Activated T-helper 2 cell treated with anti-CD3 and anti-CD28 coated beads, Interferon-gamma antibody, Interleukin-2, Interleukin-4, amounts not matched to agents 10 μg/mL and 5 μg/mL and 100 μg/mL, durations not matched to agents 14 hours and 24 hours and 36 hours (primary cell): ENCODE data around the gene TRIO. TPM values are rescaled to one million over a fixed set of nuclear protein-coding genes. Genes with fewer than 3 reads are reported as not detected.

Source experiments
- DNase-seq: peaks from one replicate; pipeline ENCODE4 v3.0.0; 2021; ENCODE audit warnings: low spot score
- H3K27ac Mint-ChIP-seq: one replicate; pipeline ENCODE4 v1.8.0; 2021; ENCODE audit warnings: mixed read lengths
- H3K27me3 Mint-ChIP-seq: one replicate; pipeline ENCODE4 v1.8.0; 2021; ENCODE audit warnings: low read depth, mixed read lengths
- H3K36me3 Mint-ChIP-seq: one replicate; pipeline ENCODE4 v1.8.0; 2021; ENCODE audit warnings: low read depth, mixed read lengths
- H3K4me1 Mint-ChIP-seq: one replicate; pipeline ENCODE4 v1.8.0; 2021; ENCODE audit warnings: low read depth, mixed read lengths
- H3K4me3 Mint-ChIP-seq: one replicate; pipeline ENCODE4 v1.8.0; 2021; ENCODE audit warnings: low read depth, mild to moderate bottlenecking, moderate library complexity, mixed read lengths
- H3K9me3 Mint-ChIP-seq: one replicate; pipeline ENCODE4 v1.8.0; 2021; ENCODE audit warnings: mixed read lengths
- intact Hi-C: fragments of 100-400 bp; cut with micrococcal nuclease; formaldehyde crosslinking; loops from one replicate; pipeline ENCODE4 v1.15.1; 2023
- total RNA-seq: library from RNA; stranded (reverse); gene quantifications from 2 replicates; pipeline ENCODE4 v1.2.3, GENCODE V29; 2022

TRIO gene
- total RNA-seq, 1 donor from 2014 or later = 28.7 TPM

DNA sequence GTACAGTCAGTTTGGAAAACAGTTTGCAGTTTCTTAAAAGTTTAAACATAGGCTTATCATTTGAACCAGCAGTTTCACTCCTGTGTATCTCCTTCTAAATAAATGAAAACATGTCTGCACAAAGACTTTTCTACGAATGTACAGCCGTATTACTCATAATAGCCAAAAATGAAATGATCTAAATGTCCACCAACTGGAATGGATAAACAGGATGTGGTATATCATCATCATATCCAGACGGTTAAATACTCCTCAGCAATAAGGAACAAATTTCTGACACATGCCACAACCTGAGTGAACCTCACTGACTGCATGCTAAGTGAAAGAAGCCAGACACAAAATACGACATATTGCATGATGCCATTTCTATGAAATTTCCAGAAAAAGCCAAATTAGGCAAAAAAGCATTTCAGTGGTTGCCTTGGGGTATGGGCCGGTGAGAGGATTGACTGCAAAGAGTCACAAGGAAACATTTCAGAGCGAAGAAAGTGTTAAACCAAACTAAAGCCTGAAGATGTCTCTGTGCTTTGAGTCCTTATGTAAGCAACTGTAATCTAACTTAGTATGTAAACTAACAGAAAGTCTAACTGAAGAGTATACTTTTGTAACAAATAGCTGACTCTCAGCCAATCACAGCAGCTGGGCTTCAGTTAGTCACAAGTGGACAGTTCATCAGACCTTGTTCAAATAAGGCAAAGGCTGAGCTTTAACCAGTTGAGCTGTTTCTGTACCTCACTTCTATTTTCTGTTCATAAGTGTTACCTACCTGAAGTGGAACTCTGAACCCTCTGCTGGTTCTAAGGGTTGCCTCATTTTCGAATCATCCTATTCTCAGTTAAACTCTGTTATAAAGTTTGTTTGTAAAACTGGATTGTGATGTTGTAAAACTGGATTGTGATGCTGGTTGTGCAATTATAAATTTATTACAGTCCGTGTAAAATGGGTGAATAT is 65.2 kb downstream of the TRIO start:
- DNase-seq = no peak
- Mint-ChIP-seq H3K36me3 (no peaks in the 10 kb centered on the region), H3K27me3 (peaks cover 2% of the 10 kb centered on the region), H3K9me3 (no peaks in the 10 kb centered on the region), H3K4me3 (no peak overlapping the region), H3K4me1 (peaks cover 17% of the 10 kb centered on the region), H3K27ac (no peak overlapping the region)
- intact Hi-C loops = no loop called here

GRCh38 chr5:14209222-14209822 is 66.2 kb downstream of the TRIO start:
- intact Hi-C loops = no loop called here

GRCh38 chr5:14209836-14210235 is 66.7 kb downstream of the TRIO start:
- peaks cover 16% of the 10 kb centered on the region for H3K4me1 Mint-ChIP-seq
- H3K4me3 Mint-ChIP-seq = no peak overlapping the region
- intact Hi-C loops = no loop called here
- no peaks in the 10 kb centered on the region for H3K36me3 Mint-ChIP-seq
- peaks cover 8% of the 10 kb centered on the region for H3K27me3 Mint-ChIP-seq
- no peak overlapping the region for H3K27ac Mint-ChIP-seq
- no peak for DNase-seq
- H3K9me3 Mint-ChIP-seq = no peaks in the 10 kb centered on the region

More at GRCh38 chr5:14209222-14209822, 66.2 kb downstream of the TRIO start:
- DNase-seq = no peak
- H3K9me3 Mint-ChIP-seq = no peaks in the 10 kb centered on the region
- peaks cover 17% of the 10 kb centered on the region for H3K4me1 Mint-ChIP-seq
- no peaks in the 10 kb centered on the region for H3K36me3 Mint-ChIP-seq
- no peak overlapping the region for H3K27ac Mint-ChIP-seq
- no peak overlapping the region for H3K4me3 Mint-ChIP-seq
- H3K27me3 Mint-ChIP-seq = peaks cover 3% of the 10 kb centered on the region

GRCh38 chr5:14210729-14211128 is 67.6 kb downstream of the TRIO start:
- peaks cover 12% of the 10 kb centered on the region for H3K4me1 Mint-ChIP-seq
- DNase-seq = no peak
- no peaks in the 10 kb centered on the region for H3K36me3 Mint-ChIP-seq
- intact Hi-C loops = no loop called here
- H3K27ac Mint-ChIP-seq = no peak overlapping the region
- H3K9me3 Mint-ChIP-seq = no peaks in the 10 kb centered on the region
- H3K4me3 Mint-ChIP-seq = no peak overlapping the region
- H3K27me3 Mint-ChIP-seq = peaks cover 10% of the 10 kb centered on the region

DNA sequence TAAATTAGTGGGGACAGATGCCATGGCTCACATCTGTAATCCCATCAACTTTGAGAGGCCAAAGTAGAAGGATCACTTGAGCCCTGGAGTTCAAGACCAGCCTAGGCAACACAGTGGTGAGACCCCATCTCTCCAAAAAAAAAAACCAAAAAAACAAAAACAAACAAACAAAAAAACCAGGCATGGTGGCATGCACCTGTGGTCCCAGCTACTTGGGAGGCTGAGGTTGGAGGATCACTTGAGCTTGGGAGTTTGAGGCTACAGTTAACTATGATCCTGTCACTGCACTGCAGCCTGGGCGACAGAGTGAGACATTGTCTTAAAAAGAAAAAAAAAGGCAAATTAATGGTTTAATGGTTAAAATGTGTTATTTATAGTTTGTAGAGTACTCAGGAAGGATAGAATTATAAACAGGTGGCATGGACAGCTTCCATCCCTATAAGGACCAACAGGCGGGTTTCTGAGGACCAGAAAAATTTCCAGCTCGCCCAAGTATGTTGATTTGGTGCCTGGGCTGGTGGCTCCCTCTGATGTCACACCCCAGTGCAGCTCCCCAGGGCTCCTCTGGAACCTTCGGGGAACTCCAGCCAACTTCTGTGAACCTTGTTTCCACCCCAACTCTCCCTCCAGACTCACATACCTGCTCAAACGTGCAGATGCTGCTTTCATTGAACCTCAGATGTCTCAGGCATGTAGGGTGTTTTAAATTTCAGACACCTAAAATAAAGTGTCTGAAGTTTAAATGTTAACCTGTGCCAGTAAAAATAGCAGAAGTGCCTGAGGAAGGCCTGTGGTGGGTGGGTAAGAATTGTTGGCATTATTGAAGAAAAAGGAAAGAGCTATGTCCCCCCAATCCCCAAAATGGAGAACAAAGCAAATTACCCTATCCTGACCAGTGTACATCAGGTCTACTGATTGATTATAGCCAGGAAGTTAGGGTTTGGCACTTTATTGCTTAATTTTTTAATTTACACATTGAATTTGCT is 69.0 kb downstream of the TRIO start:
- Mint-ChIP-seq H3K36me3 (no peaks in the 10 kb centered on the region), H3K27me3 (peaks cover 11% of the 10 kb centered on the region), H3K4me3 (no peak overlapping the region), H3K27ac (no peak overlapping the region), H3K9me3 (no peaks in the 10 kb centered on the region), H3K4me1 (peaks cover 10% of the 10 kb centered on the region)
- intact Hi-C loops = no loop called here
- DNase-seq = no peak

GRCh38 chr5:14212838-14213237 is 69.7 kb downstream of the TRIO start:
- no peak overlapping the region for H3K4me3 Mint-ChIP-seq
- no peak for DNase-seq
- H3K36me3 Mint-ChIP-seq = no peaks in the 10 kb centered on the region
- H3K27ac Mint-ChIP-seq = no peak overlapping the region
- intact Hi-C loops = no loop called here
- no peaks in the 10 kb centered on the region for H3K9me3 Mint-ChIP-seq
- H3K4me1 Mint-ChIP-seq = peaks cover 6% of the 10 kb centered on the region
- H3K27me3 Mint-ChIP-seq = peaks cover 11% of the 10 kb centered on the region

DNA sequence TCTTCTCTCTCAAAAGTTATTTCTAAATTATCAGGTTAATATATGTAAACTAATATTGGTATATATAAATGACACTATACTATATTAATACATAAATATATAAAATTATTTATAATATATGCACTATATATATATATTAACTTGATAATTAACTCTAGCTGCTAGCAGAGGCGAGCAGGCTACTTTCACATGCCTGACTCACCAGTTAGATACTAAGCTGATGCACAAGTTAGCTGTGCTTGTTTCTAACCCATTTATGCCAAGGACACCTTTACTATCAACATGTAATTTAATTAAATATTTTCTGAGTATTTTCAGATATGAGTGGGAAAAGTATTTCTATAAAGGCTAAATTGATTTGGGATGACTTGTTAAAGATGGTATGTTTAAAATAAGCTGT is 70.1 kb downstream of the TRIO start:
- H3K36me3 Mint-ChIP-seq = no peaks in the 10 kb centered on the region
- H3K27ac Mint-ChIP-seq = no peak overlapping the region
- H3K4me3 Mint-ChIP-seq = no peak overlapping the region
- H3K4me1 Mint-ChIP-seq = peaks cover 2% of the 10 kb centered on the region
- H3K9me3 Mint-ChIP-seq = no peaks in the 10 kb centered on the region
- intact Hi-C loops = no loop called here
- DNase-seq = no peak
- H3K27me3 Mint-ChIP-seq = peaks cover 11% of the 10 kb centered on the region

- peaks cover 12% of the 10 kb centered on the region for H3K27me3 Mint-ChIP-seq
- no peak overlapping the region for H3K27ac Mint-ChIP-seq
- no peaks in the 10 kb centered on the region for H3K9me3 Mint-ChIP-seq
- DNase-seq = no peak
- H3K4me3 Mint-ChIP-seq = no peak overlapping the region
- intact Hi-C loops = no loop called here
- no peaks in the 10 kb centered on the region for H3K4me1 Mint-ChIP-seq
- H3K36me3 Mint-ChIP-seq = no peaks in the 10 kb centered on the region
These were observed 70.9 kb downstream of the TRIO start for GRCh38 chr5:14213813-14214585.

GRCh38 chr5:14215901-14216300 is 72.8 kb downstream of the TRIO start:
- H3K4me3 Mint-ChIP-seq = no peak overlapping the region
- DNase-seq = no peak
- no peaks in the 10 kb centered on the region for H3K36me3 Mint-ChIP-seq
- H3K27ac Mint-ChIP-seq = no peak overlapping the region
- peaks cover 20% of the 10 kb centered on the region for H3K27me3 Mint-ChIP-seq
- intact Hi-C loops = no loop called here
- H3K4me1 Mint-ChIP-seq = no peaks in the 10 kb centered on the region
- no peaks in the 10 kb centered on the region for H3K9me3 Mint-ChIP-seq

DNA sequence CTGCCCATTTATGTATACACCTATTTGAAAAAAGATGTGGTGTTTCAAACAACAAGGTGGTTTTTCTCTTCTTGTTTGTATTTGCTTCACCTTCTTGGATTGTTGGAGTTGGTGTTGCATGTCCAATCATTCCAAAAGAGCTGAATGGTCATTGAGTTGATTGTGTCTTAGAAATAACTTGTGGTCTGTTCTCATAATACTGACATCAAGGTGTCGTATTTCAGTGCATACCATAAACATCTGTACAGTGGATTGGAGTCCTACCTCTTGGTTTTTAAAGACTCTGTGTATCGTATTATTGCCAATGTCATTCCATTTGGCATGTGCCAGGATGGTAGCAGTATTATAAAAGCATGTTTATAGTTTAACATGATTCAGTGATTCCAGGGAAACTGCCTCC is 73.2 kb downstream of the TRIO start:
- Mint-ChIP-seq H3K4me1 (no peaks in the 10 kb centered on the region), H3K27me3 (peaks cover 22% of the 10 kb centered on the region), H3K4me3 (no peak overlapping the region), H3K36me3 (no peaks in the 10 kb centered on the region), H3K9me3 (no peaks in the 10 kb centered on the region), H3K27ac (no peak overlapping the region)
- DNase-seq = no peak
- intact Hi-C loops = no loop called here

DNA sequence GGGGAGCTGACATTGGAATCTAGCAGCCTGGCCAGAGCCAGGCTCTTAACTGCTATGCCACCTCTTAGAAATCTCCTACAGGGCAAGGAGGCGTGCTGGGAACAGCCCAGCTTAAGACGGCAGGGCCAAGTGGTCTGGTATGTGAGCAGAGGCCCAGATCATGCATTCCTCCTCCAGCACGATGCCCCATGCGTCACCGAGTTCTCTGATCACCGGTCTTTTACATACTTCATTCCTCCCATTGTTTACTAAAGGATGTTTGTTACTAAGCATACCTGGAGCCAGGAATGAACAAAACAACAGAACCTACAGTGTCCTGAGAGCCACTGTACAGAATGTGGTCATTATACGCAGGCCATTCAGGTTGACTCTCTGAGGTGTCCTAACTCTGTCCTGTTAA is 73.8 kb downstream of the TRIO start:
- H3K4me1 Mint-ChIP-seq = peaks cover 2% of the 10 kb centered on the region
- no peaks in the 10 kb centered on the region for H3K9me3 Mint-ChIP-seq
- H3K27ac Mint-ChIP-seq = no peak overlapping the region
- no peak overlapping the region for H3K4me3 Mint-ChIP-seq
- intact Hi-C loops = no loop called here
- H3K36me3 Mint-ChIP-seq = no peaks in the 10 kb centered on the region
- DNase-seq = no peak
- peaks cover 25% of the 10 kb centered on the region for H3K27me3 Mint-ChIP-seq

DNA sequence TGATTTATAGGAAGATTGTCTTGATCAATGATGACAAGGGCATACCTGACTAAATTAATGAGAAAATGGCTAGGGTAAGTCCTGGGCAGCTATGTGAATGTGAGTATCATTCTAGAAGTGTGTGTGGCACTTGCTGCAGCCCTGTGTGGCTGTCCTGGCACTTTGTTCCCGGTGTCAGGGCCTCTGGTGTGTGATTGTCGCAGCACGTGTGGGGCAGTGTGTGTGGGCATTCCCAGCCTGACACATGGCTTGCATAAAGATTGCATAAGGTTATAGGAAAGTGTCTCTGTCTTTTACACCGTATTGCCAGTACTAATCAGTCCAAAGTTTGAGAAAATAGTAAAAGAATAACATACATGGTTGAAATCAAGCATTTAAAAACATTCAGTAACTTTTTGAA is 74.4 kb downstream of the TRIO start:
- H3K4me1 Mint-ChIP-seq = peaks cover 2% of the 10 kb centered on the region
- no peak overlapping the region for H3K27ac Mint-ChIP-seq
- H3K27me3 Mint-ChIP-seq = peaks cover 25% of the 10 kb centered on the region
- DNase-seq = no peak
- no peaks in the 10 kb centered on the region for H3K36me3 Mint-ChIP-seq
- no peaks in the 10 kb centered on the region for H3K9me3 Mint-ChIP-seq
- no peak overlapping the region for H3K4me3 Mint-ChIP-seq
- intact Hi-C loops = no loop called here
